AG09309 (cell line): ENCODE data around the gene PBOV1.

Experiments used
- DNase-seq: peaks from one replicate; pipeline ENCODE4 v3.0.0-alpha.2; 2010; ENCODE audit warnings: low read depth
- H3K4me3 ChIP-seq: 2 replicates; pipeline ENCODE4 v1.5.1; 2011; ENCODE audit warnings: mild to moderate bottlenecking, low read depth, low read length, moderate library complexity; ENCODE audit not compliant: control insufficient read depth
- CTCF ChIP-seq: IDR thresholded peaks from 2 replicates; pipeline ENCODE4 v1.5.1; 2011; ENCODE audit warnings: mild to moderate bottlenecking, low read depth, low read length, inconsistent platforms; ENCODE audit not compliant: insufficient read depth, control insufficient read depth; ENCODE audit errors: missing control alignments

The PBOV1 gene

GRCh38 chr6:138176652-138177232, 41.5 kb downstream of the PBOV1 start:
- TF ChIP-seq CTCF = no peak
- DNase-seq = no peak
- no peak overlapping the region for H3K4me3 ChIP-seq

GRCh38 chr6:138175596-138175995, 42.7 kb downstream of the PBOV1 start:
- no peak for DNase-seq
- TF ChIP-seq CTCF = no peak

More at GRCh38 chr6:138175596-138175995, 42.7 kb downstream of the PBOV1 start:
- H3K4me3 ChIP-seq = no peak overlapping the region
